Neural cell (in vitro differentiated cells): ENCODE results near the gene GLB1L2. TPM values are rescaled to one million over a fixed set of nuclear protein-coding genes. Genes with fewer than 3 reads are reported as not detected.

Source experiments
- H2AFZ ChIP-seq: fragments of 200-600, 300-800 bp; sonication (generic), shearing (Covaris generic); 2 replicates; pipeline ENCODE4 v1.6.0; 2014; ENCODE audit warnings: low read depth, mild to moderate bottlenecking, antibody characterized with exemption, low read length, moderate library complexity
- H3F3A ChIP-seq: fragments of 200-600 bp; shearing (Covaris generic); 2 replicates; pipeline ENCODE4 v1.6.1; 2016; ENCODE audit warnings: mild to moderate bottlenecking, moderate library complexity, mixed read lengths, antibody characterized with exemption, low read length; ENCODE audit not compliant: insufficient read depth, poor library complexity, severe bottlenecking
- H3K27ac ChIP-seq: fragments of 200-600, 300-800 bp; sonication (generic), shearing (Covaris generic); 2 replicates; pipeline ENCODE4 v1.5.1; 2014; ENCODE audit warnings: mild to moderate bottlenecking, low read length, moderate library complexity
- H3K27me3 ChIP-seq: fragments of 300-800, 200-600 bp; sonication (generic), shearing (Covaris generic); 2 replicates; pipeline ENCODE4 v1.6.0; 2014; ENCODE audit warnings: mild to moderate bottlenecking, low read depth, low read length, moderate library complexity; ENCODE audit not compliant: insufficient read depth
- H3K36me3 ChIP-seq: fragments of 300-800, 200-600 bp; sonication (generic), shearing (Covaris generic); 2 replicates; pipeline ENCODE4 v1.5.1; 2014; ENCODE audit warnings: mild to moderate bottlenecking, antibody characterized with exemption, low read length, moderate library complexity; ENCODE audit not compliant: insufficient read depth
- H3K4me2 ChIP-seq: fragments of 300-800, 200-600 bp; sonication (generic), shearing (Covaris generic); 2 replicates; pipeline ENCODE4 v1.6.0; 2014; ENCODE audit warnings: mild to moderate bottlenecking, low read length
- H3K4me3 ChIP-seq: fragments of 300-800, 200-600 bp; sonication (generic), shearing (Covaris generic); 2 replicates; pipeline ENCODE4 v1.5.1; 2014; ENCODE audit warnings: mild to moderate bottlenecking, low read length, moderate library complexity
- H3K79me2 ChIP-seq: fragments of 200-600 bp; shearing (Covaris generic); replicated peaks from 2 replicates; pipeline ENCODE4 v1.6.0; 2014; ENCODE audit warnings: mild to moderate bottlenecking, low read length, moderate library complexity; ENCODE audit not compliant: insufficient read depth
- H3K9ac ChIP-seq: fragments of 300-800, 200-600 bp; sonication (generic), shearing (Covaris generic); 2 replicates; pipeline ENCODE4 v1.6.1; 2016; ENCODE audit warnings: mild to moderate bottlenecking, low read length, mixed read lengths
- H3K9me2 ChIP-seq: fragments of 200-600 bp; shearing (Covaris generic); 2 replicates; pipeline ENCODE4 v1.6.1; 2016; ENCODE audit warnings: mild to moderate bottlenecking, low read length, mixed read lengths; ENCODE audit not compliant: insufficient read depth
- H3K9me3 ChIP-seq: fragments of 200-600, 300-800 bp; sonication (generic), shearing (Covaris generic); 2 replicates; pipeline ENCODE4 v1.6.1; 2016; ENCODE audit warnings: mild to moderate bottlenecking, mixed run types, low read length, moderate library complexity, mixed read lengths
- H4K20me1 ChIP-seq: fragments of 200-600 bp; shearing (Covaris generic); 2 replicates; pipeline ENCODE4 v1.6.1; 2016; ENCODE audit warnings: mild to moderate bottlenecking, mixed run types; ENCODE audit not compliant: insufficient read depth
- EP300 ChIP-seq: fragments of 450-650 bp; conservative IDR thresholded peaks from 2 replicates; pipeline ENCODE4 v1.6.1; 2014; ENCODE audit warnings: antibody characterized with exemption, mild to moderate bottlenecking, moderate library complexity; ENCODE audit not compliant: poor library complexity, severe bottlenecking
- EZH2 ChIP-seq: fragments of 200-600, 300-800 bp; shearing (Covaris generic), sonication (generic); IDR thresholded peaks from 2 replicates; pipeline ENCODE4 v1.6.1; 2014; ENCODE audit warnings: antibody characterized with exemption, low read length, borderline replicate concordance, mild to moderate bottlenecking; ENCODE audit not compliant: insufficient read depth, poor library complexity, severe bottlenecking
- MXI1 ChIP-seq: fragments of 450-650 bp; conservative IDR thresholded peaks from 2 replicates; pipeline ENCODE4 v1.6.1; 2014; ENCODE audit warnings: antibody characterized with exemption, mild to moderate bottlenecking; ENCODE audit not compliant: poor library complexity, severe bottlenecking
- POLR2AphosphoS5 ChIP-seq: IDR thresholded peaks from 2 replicates; pipeline ENCODE4 v1.6.1; 2012
- RAD21 ChIP-seq: fragments of 450-650 bp; conservative IDR thresholded peaks from 2 replicates; pipeline ENCODE4 v1.6.1; 2014; ENCODE audit warnings: antibody characterized with exemption, mild to moderate bottlenecking, moderate library complexity
- REST ChIP-seq: IDR thresholded peaks from 2 replicates; pipeline ENCODE4 v1.6.1; 2012; ENCODE audit warnings: borderline replicate concordance
- SMC3 ChIP-seq: fragments of 450-650 bp; conservative IDR thresholded peaks from 2 replicates; pipeline ENCODE4 v1.6.1; 2014; ENCODE audit warnings: antibody characterized with exemption, mild to moderate bottlenecking, moderate library complexity; ENCODE audit not compliant: poor library complexity
- TAF1 ChIP-seq: IDR thresholded peaks from 2 replicates; pipeline ENCODE4 v1.6.1; 2012; ENCODE audit warnings: low read depth
- polyA plus RNA-seq: library from polyadenylated mRNA; depleted of rRNA; stranded (reverse); fragments of >200 nt; gene quantifications from 2 replicates; pipeline ENCODE4 v1.2.3, GENCODE V29; 2014
- TF ChIP-seq, protein P1 (sequence below): fragments of 450-650 bp; IDR thresholded peaks from 2 replicates; pipeline ENCODE4 v1.5.1; 2014; ENCODE audit warnings: antibody characterized with exemption, mild to moderate bottlenecking, moderate library complexity; ENCODE audit not compliant: poor library complexity, severe bottlenecking

The GLB1L2 gene
- polyA plus RNA-seq, 1 donor from 2014 or later: 1.6 TPM

DNA sequence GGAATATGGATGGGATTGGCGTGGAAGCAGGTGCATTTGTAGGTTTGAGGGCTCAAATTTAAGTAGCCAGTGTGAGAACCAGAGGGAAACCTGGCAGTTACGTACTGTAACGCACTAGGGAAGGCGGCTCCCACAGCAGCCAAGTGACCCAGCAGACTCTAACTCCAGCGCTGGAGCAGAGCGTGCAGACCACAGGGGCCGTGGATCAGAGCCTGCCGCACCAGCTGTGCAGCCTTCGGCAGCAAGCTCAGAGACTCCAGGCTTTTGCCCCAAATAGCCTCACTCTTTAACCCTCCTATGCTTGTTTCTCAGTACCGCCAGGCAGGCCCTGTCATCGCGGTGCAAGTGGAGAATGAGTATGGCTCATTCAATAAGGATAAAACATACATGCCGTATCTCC is 43.3 kb upstream of the GLB1L2 start:
- no peak overlapping the region for H3K4me3 ChIP-seq
- no peaks in the 10 kb centered on the region for H3K36me3 ChIP-seq
- H2AFZ ChIP-seq: no peak overlapping the region
- H3K27me3 ChIP-seq: no peaks in the 10 kb centered on the region
- no peaks in the 10 kb centered on the region for H3F3A ChIP-seq
- no peak overlapping the region for H3K27ac ChIP-seq
- H3K9me2 ChIP-seq: no peaks in the 10 kb centered on the region
- TF ChIP-seq EP300 (no peak), MXI1 (no peak), POLR2AphosphoS5 (no peak), SMC3 (no peak), TAF1 (no peak), RAD21 (no peak), REST (no peak), EZH2 (no peak)
- TF ChIP-seq, protein P1, sequence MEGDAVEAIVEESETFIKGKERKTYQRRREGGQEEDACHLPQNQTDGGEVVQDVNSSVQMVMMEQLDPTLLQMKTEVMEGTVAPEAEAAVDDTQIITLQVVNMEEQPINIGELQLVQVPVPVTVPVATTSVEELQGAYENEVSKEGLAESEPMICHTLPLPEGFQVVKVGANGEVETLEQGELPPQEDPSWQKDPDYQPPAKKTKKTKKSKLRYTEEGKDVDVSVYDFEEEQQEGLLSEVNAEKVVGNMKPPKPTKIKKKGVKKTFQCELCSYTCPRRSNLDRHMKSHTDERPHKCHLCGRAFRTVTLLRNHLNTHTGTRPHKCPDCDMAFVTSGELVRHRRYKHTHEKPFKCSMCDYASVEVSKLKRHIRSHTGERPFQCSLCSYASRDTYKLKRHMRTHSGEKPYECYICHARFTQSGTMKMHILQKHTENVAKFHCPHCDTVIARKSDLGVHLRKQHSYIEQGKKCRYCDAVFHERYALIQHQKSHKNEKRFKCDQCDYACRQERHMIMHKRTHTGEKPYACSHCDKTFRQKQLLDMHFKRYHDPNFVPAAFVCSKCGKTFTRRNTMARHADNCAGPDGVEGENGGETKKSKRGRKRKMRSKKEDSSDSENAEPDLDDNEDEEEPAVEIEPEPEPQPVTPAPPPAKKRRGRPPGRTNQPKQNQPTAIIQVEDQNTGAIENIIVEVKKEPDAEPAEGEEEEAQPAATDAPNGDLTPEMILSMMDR: no peak
- no peaks in the 10 kb centered on the region for H3K9me3 ChIP-seq
- H3K4me2 ChIP-seq: no peak overlapping the region
- H3K79me2 ChIP-seq: no peaks in the 10 kb centered on the region
- H3K9ac ChIP-seq: no peak overlapping the region
- no peaks in the 10 kb centered on the region for H4K20me1 ChIP-seq

GRCh38 chr11:134289167-134289566 is 42.6 kb upstream of the GLB1L2 start:
- no peaks in the 10 kb centered on the region for H3K36me3 ChIP-seq
- H3K4me3 ChIP-seq: no peak overlapping the region
- no peak overlapping the region for H2AFZ ChIP-seq
- no peaks in the 10 kb centered on the region for H3K9me2 ChIP-seq
- H3K4me2 ChIP-seq: no peak overlapping the region
- TF ChIP-seq SMC3: no peak
- no peak for TF ChIP-seq TAF1
- no peak for TF ChIP-seq MXI1
- H3F3A ChIP-seq: no peaks in the 10 kb centered on the region
- no peaks in the 10 kb centered on the region for H3K27me3 ChIP-seq
- H4K20me1 ChIP-seq: no peaks in the 10 kb centered on the region
- H3K27ac ChIP-seq: no peak overlapping the region
- H3K79me2 ChIP-seq: no peaks in the 10 kb centered on the region
- H3K9me3 ChIP-seq: no peaks in the 10 kb centered on the region
- H3K9ac ChIP-seq: no peak overlapping the region

- Histone ChIP-seq H3K27ac (no peak overlapping the region), H3K4me2 (no peak overlapping the region), H3K9ac (no peak overlapping the region), H3K79me2 (no peaks in the 10 kb centered on the region), H3F3A (no peaks in the 10 kb centered on the region), H3K9me2 (no peaks in the 10 kb centered on the region), H3K9me3 (no peaks in the 10 kb centered on the region), H2AFZ (no peak overlapping the region), H3K36me3 (no peaks in the 10 kb centered on the region), H3K4me3 (no peak overlapping the region), H3K27me3 (no peaks in the 10 kb centered on the region), H4K20me1 (no peaks in the 10 kb centered on the region)
- no peak for TF ChIP-seq EP300
- TF ChIP-seq RAD21: no peak
- no peak for TF ChIP-seq REST
- TF ChIP-seq MXI1: no peak
- no peak for TF ChIP-seq EZH2
- TF ChIP-seq SMC3: no peak
- TF ChIP-seq POLR2AphosphoS5: no peak
- TF ChIP-seq TAF1: no peak
- TF ChIP-seq, protein P1: no peak
These were observed 42.0 kb upstream of the GLB1L2 start for GRCh38 chr11:134289789-134290188.
